ENCODE measurements around the gene PRR9.
A peak's percentile ranks its signal among the peaks of the same experiment; 100 is the strongest.
"Not testable (repeated sequence)": the region's sequence is repeated elsewhere in the genome, so short reads cannot be mapped to it uniquely, and the experiment has no call there.

Gene PRR9

GRCh38 chr1:153217212-153217611 lies at the start of gene PRR9:
Gene PRR9 (plus strand): TSS chr1:153217584. CDS start chr1:153218145, 561 bp downstream.
- no peak for TF ChIP-seq CTCF (IDR thresholded peaks at IDR 0.05; ENCODE audit: extremely low read depth, missing control alignments)
- no peak for DNase-seq (ENCODE audit: low spot score)

GRCh38 chr1:153168686-153169085 lies 48.7 kb upstream of the PRR9 start:
- no peak for TF ChIP-seq CTCF (IDR thresholded peaks at IDR 0.05; ENCODE audit: extremely low read depth, missing control alignments)
- DNase-seq (ENCODE audit: low spot score): no peak

GRCh38 chr1:153174624-153175023 lies 42.8 kb upstream of the PRR9 start:
- no peak for TF ChIP-seq CTCF (IDR thresholded peaks at IDR 0.05; ENCODE audit: extremely low read depth, missing control alignments)

GRCh38 chr1:153178922-153179321 lies 38.5 kb upstream of the PRR9 start:
- DNase-seq (ENCODE audit: low spot score): no peak
- no peak for TF ChIP-seq CTCF (IDR thresholded peaks at IDR 0.05; ENCODE audit: extremely low read depth, missing control alignments)

More at GRCh38 chr1:153174624-153175023, 42.8 kb upstream of the PRR9 start:
- DNase-seq (ENCODE audit: low spot score): no peak

GRCh38 chr1:153180556-153180955 lies 36.8 kb upstream of the PRR9 start:
- TF ChIP-seq CTCF (IDR thresholded peaks at IDR 0.05; ENCODE audit: extremely low read depth, missing control alignments): no peak
- no peak for DNase-seq (ENCODE audit: low spot score)

- not testable (repeated sequence) for DNase-seq (ENCODE audit: low spot score)
Observed at GRCh38 chr1:153188301-153188700, 29.1 kb upstream of the PRR9 start.

GRCh38 chr1:153190373-153190772 lies 27.0 kb upstream of the PRR9 start:
- peak; percentile 8 for DNase-seq (ENCODE audit: low spot score)
- TF ChIP-seq CTCF (IDR thresholded peaks at IDR 0.05; ENCODE audit: extremely low read depth, missing control alignments): peak; percentile 11

GRCh38 chr1:153192697-153193096 lies 24.7 kb upstream of the PRR9 start:
- TF ChIP-seq CTCF (IDR thresholded peaks at IDR 0.05; ENCODE audit: extremely low read depth, missing control alignments): peak; percentile 31
- peak; percentile 32 for DNase-seq (ENCODE audit: low spot score)

All from GM20000 (cell line).